HCT116 (cell line): ENCODE results near the gene AGFG2. TPM values are rescaled to one million over a fixed set of nuclear protein-coding genes. Genes with fewer than 3 reads are reported as not detected.

Experiments used
- ATAC-seq: fragments of 200-7000 bp; cut with Tn5 transposase; 2 replicates; pipeline ENCODE4 v1.9.1; 2020; ENCODE audit warnings: mild to moderate bottlenecking, moderate library complexity
- BruUV-seq: library from RNA; stranded (reverse); fragments of 400-500 nt; replicated peaks from 2 replicates; lab custom pipeline; 2021; lab: Mats Ljungman, UMichigan
- CTCF ChIA-PET: fragments of 300-600 bp; sonication (Branson Sonifier 250); formaldehyde crosslinking; loops from one replicate; lab custom pipeline; 2021; ENCODE audit warnings: antibody characterized with exemption; lab: Charles Lee
- POLR2A ChIA-PET: fragments of 300-600, 350-600 bp; sonication (Branson Sonifier 250); formaldehyde crosslinking; loops from one replicate; lab custom pipeline; 2021; ENCODE audit warnings: antibody characterized with exemption; lab: Charles Lee
- RAD21 ChIA-PET, 2 experiments: fragments of 300-600 bp; sonication (Branson Sonifier 250); formaldehyde crosslinking; loops; one replicate each; lab custom pipeline; 2023; ENCODE audit warnings: low total read pairs in 2 of 2; ENCODE audit not compliant: uncharacterized antibody in 2 of 2, unreplicated experiment in 2 of 2, low non-redundant PET in 1 of 2; lab: Charles Lee
- DNase-seq: peaks from one replicate; pipeline ENCODE4 v3.0.0-alpha.2; 2010; ENCODE audit warnings: low read depth, low spot score
- H2AFZ ChIP-seq: fragments of 200-600 bp; shearing (Covaris generic), sonication (generic); 2 replicates; pipeline ENCODE4 v1.6.1; 2017; ENCODE audit warnings: low read depth, mixed run types, mixed read lengths, antibody characterized with exemption, low read length; ENCODE audit not compliant: poor library complexity, severe bottlenecking
- H3K27ac ChIP-seq: 2 replicates; pipeline ENCODE4 v1.5.1; 2012; ENCODE audit warnings: low read depth, low read length
- H3K27me3 ChIP-seq: fragments of 200-600 bp; sonication (generic); 2 replicates; pipeline ENCODE4 v1.6.1; 2016; ENCODE audit warnings: mixed run types, low read length, mixed read lengths; ENCODE audit not compliant: insufficient read depth
- H3K36me3 ChIP-seq, 2 experiments: fragments of 200-500 bp in 1 of 2; fragments of 200-600 bp in 1 of 2; sonication (Bioruptor generic) in 1 of 2; sonication (generic) in 1 of 2; 2 replicates each; pipeline versions ENCODE4 v1.5.1 to v1.6.1; 2014 to 2016; ENCODE audit warnings: low read length in 2 of 2, inconsistent platforms in 1 of 2, mixed read lengths in 1 of 2, mixed run types in 1 of 2; ENCODE audit not compliant: insufficient read depth in 2 of 2, control insufficient read depth in 1 of 2
- H3K4me1 ChIP-seq, 2 experiments: fragments of 200-600 bp in 1 of 2; sonication (generic) in 1 of 2; 2 replicates each; pipeline versions ENCODE4 v1.5.1 to v1.6.1; 2012 to 2017; ENCODE audit warnings: low read length in 2 of 2, inconsistent platforms in 1 of 2, mild to moderate bottlenecking in 1 of 2, mixed read lengths in 1 of 2, mixed run types in 1 of 2, moderate library complexity in 1 of 2; ENCODE audit not compliant: insufficient read depth in 2 of 2, control insufficient read depth in 1 of 2
- H3K4me2 ChIP-seq: fragments of 200-600 bp; sonication (generic); 2 replicates; pipeline ENCODE4 v1.6.1; 2017; ENCODE audit warnings: mixed run types, low read length, mixed read lengths
- H3K4me3 ChIP-seq, 2 experiments: fragments of 200-600 bp in 1 of 2; sonication (generic) in 1 of 2; replicated peaks in 1 of 2; 2 replicates each; pipeline ENCODE4 v1.5.1; 2011 to 2016; ENCODE audit warnings: low read length in 2 of 2, control low read depth in 1 of 2, low read depth in 1 of 2, mild to moderate bottlenecking in 1 of 2, mixed read lengths in 1 of 2, mixed run types in 1 of 2
- H3K79me2 ChIP-seq: fragments of 200-600 bp; sonication (generic); 2 replicates; pipeline ENCODE4 v1.6.1; 2017; ENCODE audit warnings: mild to moderate bottlenecking, mixed run types, low read length, moderate library complexity, mixed read lengths; ENCODE audit not compliant: insufficient read depth
- H3K9ac ChIP-seq: fragments of 200-600 bp; sonication (generic); 2 replicates; pipeline ENCODE4 v1.6.1; 2016; ENCODE audit warnings: low read length, mixed read lengths
- H3K9me2 ChIP-seq: fragments of 200-600 bp; sonication (generic), shearing (Covaris generic); 2 replicates; pipeline ENCODE4 v1.6.1; 2017; ENCODE audit warnings: mixed run types, mild to moderate bottlenecking, moderate library complexity; ENCODE audit not compliant: insufficient read depth
- H3K9me3 ChIP-seq, 2 experiments: fragments of 200-500 bp in 1 of 2; fragments of 200-600 bp in 1 of 2; sonication (Bioruptor generic) in 1 of 2; sonication (generic) in 1 of 2; 2 replicates each; pipeline ENCODE4 v1.6.1; 2014 to 2017; ENCODE audit warnings: low read length in 2 of 2, mixed read lengths in 2 of 2, inconsistent platforms in 1 of 2, low read depth in 1 of 2, mild to moderate bottlenecking in 1 of 2, mixed run types in 1 of 2, moderate library complexity in 1 of 2; ENCODE audit not compliant: control insufficient read depth in 1 of 2, insufficient read depth in 1 of 2
- H4K20me1 ChIP-seq: fragments of 200-600 bp; sonication (generic), shearing (Covaris generic); 2 replicates; pipeline ENCODE4 v1.6.1; 2017; ENCODE audit warnings: mixed run types, mild to moderate bottlenecking, moderate library complexity; ENCODE audit not compliant: insufficient read depth
- CEBPB ChIP-seq: IDR thresholded peaks from 2 replicates; pipeline ENCODE4 v1.6.1; 2012; ENCODE audit warnings: low read depth
- CTCF ChIP-seq, 3 experiments: fragments of 200-600 bp in 1 of 3; sonication (generic) in 1 of 3; IDR thresholded peaks in 2 of 3; conservative IDR thresholded peaks in 1 of 3; 2 replicates each; pipeline ENCODE4 v1.5.1; 2012 to 2017; ENCODE audit warnings: low read depth in 2 of 3, low read length in 2 of 3, antibody characterized with exemption in 1 of 3, borderline replicate concordance in 1 of 3, control low read depth in 1 of 3, mild to moderate bottlenecking in 1 of 3, mixed read lengths in 1 of 3, mixed run types in 1 of 3, moderate library complexity in 1 of 3; ENCODE audit not compliant: insufficient read depth in 1 of 3
- ELF1 ChIP-seq: IDR thresholded peaks from 2 replicates; pipeline ENCODE4 v1.6.1; 2012; ENCODE audit warnings: low read depth, borderline replicate concordance
- EZH2phosphoT487 ChIP-seq: fragments of 200-600 bp; IDR thresholded peaks from 2 replicates; pipeline ENCODE4 v1.6.1; 2018; ENCODE audit warnings: antibody characterized with exemption, borderline replicate concordance
- FOSL1 ChIP-seq: IDR thresholded peaks from 2 replicates; pipeline ENCODE4 v1.6.1; 2012; ENCODE audit warnings: low read depth
- RAD21 ChIP-seq: IDR thresholded peaks from 2 replicates; pipeline ENCODE4 v1.6.1; 2012; ENCODE audit warnings: low read depth, mild to moderate bottlenecking
- ZFX ChIP-seq: fragments of 450-650 bp; IDR thresholded peaks from 2 replicates; pipeline ENCODE4 v1.6.1; 2017
- intact Hi-C: fragments of 100-400 bp; cut with micrococcal nuclease; formaldehyde crosslinking; loops from 2 replicates; pipeline ENCODE4 v1.10.0; 2022
- total RNA-seq: library from RNA; stranded (reverse); gene quantifications from one replicate; pipeline ENCODE4 v1.2.1, GENCODE V29; 2021; ENCODE audit not compliant: unreplicated experiment

AGFG2 gene
- total RNA-seq, 1 experiment from 2014 or later: 14.0 TPM

- TF ChIP-seq FOSL1 (no peak), EZH2phosphoT487 (no peak), ZFX (no peak), ELF1 (no peak), RAD21 (no peak), CEBPB (no peak)
These were observed 59.4 kb downstream of the AGFG2 start (continued) for GRCh38 chr7:100598425-100598824.

- Histone ChIP-seq H3K4me2 (no peak overlapping the region), H3K36me3 (no peaks in the 10 kb centered on the region), H3K9me2 (no peaks in the 10 kb centered on the region), H3K9ac (no peak overlapping the region), H3K4me3 (no peak overlapping the region), H3K27me3 (no peaks in the 10 kb centered on the region), H3K27ac (no peak overlapping the region), H3K79me2 (no peaks in the 10 kb centered on the region), H2AFZ (no peak overlapping the region), H3K9me3 (no peaks in the 10 kb centered on the region), H3K4me1 (peaks cover 0 to 37% of the 10 kb centered on the region in 2 experiments; a peak in 3 of 4 replicates), H4K20me1 (no peaks in the 10 kb centered on the region)
- POLR2A ChIA-PET: no interaction called here
- RAD21 ChIA-PET: no interaction called here
- TF ChIP-seq CTCF (IDR thresholded peaks at IDR 0.05 in 2 of 3, conservative IDR thresholded peaks at IDR 0.05 in 1 of 3; ENCODE audit: borderline replicate concordance in 1 of 3, insufficient read depth in 1 of 3, low read depth in 2 of 3, low read length in 2 of 3): 0 out of 6 replicates have a peak, but pooled peaks of 2 of the 3 experiments have one; percentile 9 to 10
- TF ChIP-seq CEBPB: no peak
- CTCF ChIA-PET: no interaction called here
- BruUV-seq: no TSS peak
- intact Hi-C loops: no loop called here
- ATAC-seq: no peak
- DNase-seq: no peak
These were observed 61.1 kb downstream of the AGFG2 start for GRCh38 chr7:100599911-100600729.
